K562 (cell line): Measurements from ENCODE around the gene LAIR2. TPM values are rescaled to one million over a fixed set of nuclear protein-coding genes. Genes with fewer than 3 reads are reported as not detected.

Experiments
- ATAC-seq: fragments of 200-7000 bp; cut with Tn5 transposase; 3 replicates; pipeline ENCODE4 v1.9.1; 2020; ENCODE audit warnings: moderate library complexity
- BruUV-seq: library from RNA; stranded (reverse); fragments of 400-500 nt; replicated peaks from 2 replicates; lab custom pipeline; 2021; lab: Mats Ljungman, UMichigan
- CTCF ChIA-PET: fragments of 300-600 bp; formaldehyde crosslinking; extraction: SDS; loops from one replicate; lab custom pipeline; 2021; ENCODE audit warnings: low intra/inter-chr PET ratio; lab: Yijun Ruan, JAX
- POLR2A ChIA-PET: fragments of 300-600, 350-650 bp; sonication (Branson Sonifier 250); formaldehyde crosslinking; extraction: SDS; loops from one replicate; lab custom pipeline; 2021; ENCODE audit warnings: antibody characterized with exemption, inconsistent platforms; lab: Yijun Ruan, JAX
- DNase-seq, 4 experiments: peaks; one replicate each; pipeline versions ENCODE4 v3.0.0 to v3.0.0-alpha.2; 2011 to 2018; ENCODE audit warnings: low spot score in 3 of 4, mixed read lengths in 3 of 4; ENCODE audit errors: extremely low read depth in 1 of 4
- FAIRE-seq: peaks from 2 replicates; lab custom pipeline; 2011; peaks lifted over from hg19 to GRCh38; lab: Jason Lieb, UNC
- H2AFZ ChIP-seq: 2 replicates; pipeline ENCODE4 v1.6.0; 2011; ENCODE audit warnings: low read depth, low read length, control low read depth, inconsistent platforms
- H3K27ac ChIP-seq: fragments of 200-600 bp; 3 replicates; pipeline ENCODE4 v1.8.0; 2011; ENCODE audit warnings: low read depth, mild to moderate bottlenecking, control low read depth, inconsistent platforms, low read length, moderate library complexity, mixed read lengths; ENCODE audit errors: extremely low read depth
- H3K27me3 ChIP-seq, 2 experiments: fragments of 300-600 bp in 1 of 2; 2 replicates in 1 of 2; 3 replicates in 1 of 2; pipeline versions ENCODE4 v1.6.0 to v1.8.0; 2011; ENCODE audit warnings: inconsistent platforms in 2 of 2, low read length in 2 of 2, mild to moderate bottlenecking in 1 of 2, mixed read lengths in 1 of 2, moderate library complexity in 1 of 2; ENCODE audit not compliant: control insufficient read depth in 2 of 2, insufficient read depth in 2 of 2
- H3K36me3 ChIP-seq: fragments of 300-600 bp; 3 replicates; pipeline ENCODE4 v1.8.0; 2011; ENCODE audit warnings: mild to moderate bottlenecking, low read length, inconsistent platforms; ENCODE audit not compliant: control insufficient read depth, insufficient read depth
- H3K4me1 ChIP-seq, 2 experiments: fragments of 200-600 bp in 1 of 2; replicated peaks in 1 of 2; 2 replicates in 1 of 2; 3 replicates in 1 of 2; pipeline versions ENCODE4 v1.5.1 to v1.8.0; 2011; ENCODE audit warnings: inconsistent platforms in 2 of 2, low read length in 2 of 2, mild to moderate bottlenecking in 1 of 2, mixed read lengths in 1 of 2, moderate library complexity in 1 of 2; ENCODE audit not compliant: control insufficient read depth in 2 of 2, insufficient read depth in 2 of 2
- H3K4me2 ChIP-seq: 2 replicates; pipeline ENCODE4 v1.6.1; 2011; ENCODE audit warnings: low read length, control low read depth, inconsistent platforms, mixed read lengths; ENCODE audit not compliant: insufficient read depth
- H3K4me3 ChIP-seq: fragments of 200-600 bp; sonication (generic), shearing (Covaris generic); 2 replicates; pipeline ENCODE4 v1.5.1; 2016; ENCODE audit warnings: control low read depth, inconsistent platforms
- H3K79me2 ChIP-seq: fragments of 200-600 bp; 3 replicates; pipeline ENCODE4 v1.8.0; 2011; ENCODE audit warnings: low read length, inconsistent platforms; ENCODE audit not compliant: control insufficient read depth, insufficient read depth
- H3K9ac ChIP-seq, 2 experiments: 2 replicates each; pipeline versions ENCODE4 v1.6.0 to v1.6.1; 2011; ENCODE audit warnings: low read depth in 2 of 2, low read length in 2 of 2, control low read depth in 1 of 2, inconsistent platforms in 1 of 2, mild to moderate bottlenecking in 1 of 2, mixed read lengths in 1 of 2; ENCODE audit not compliant: insufficient read depth in 1 of 2
- H3K9me1 ChIP-seq: one replicate; pipeline ENCODE4 v1.6.0; 2011; ENCODE audit warnings: inconsistent platforms, mild to moderate bottlenecking, low read length, moderate library complexity; ENCODE audit not compliant: control insufficient read depth, insufficient read depth
- H3K9me3 ChIP-seq: replicated peaks from 2 replicates; pipeline ENCODE4 v1.5.1; 2011; ENCODE audit warnings: low read depth, low read length, inconsistent platforms; ENCODE audit not compliant: control insufficient read depth, insufficient read depth
- H4K20me1 ChIP-seq: replicated peaks from 2 replicates; pipeline ENCODE4 v1.6.1; 2011; ENCODE audit warnings: low read length, inconsistent platforms, mixed read lengths; ENCODE audit not compliant: control insufficient read depth, insufficient read depth
- CBFA2T3 ChIP-seq: fragments of 450-650 bp; IDR thresholded peaks from 2 replicates; pipeline ENCODE4 v1.6.1; 2017
- EHMT2 ChIP-seq: fragments of 450-650 bp; IDR thresholded peaks from 2 replicates; pipeline ENCODE4 v1.6.1; 2018; ENCODE audit warnings: antibody characterized with exemption
- HDAC8 ChIP-seq: fragments of 450-650 bp; IDR thresholded peaks from 2 replicates; pipeline ENCODE4 v1.6.1; 2016; ENCODE audit warnings: mild to moderate bottlenecking, missing genetic modification characterization, moderate library complexity, missing compliant biosample characterization
- PCBP2 ChIP-seq: fragments of 200-400 bp; formaldehyde crosslinking; IDR thresholded peaks from 2 replicates; pipeline ENCODE4 v1.6.1; 2018; ENCODE audit warnings: low read length, low read depth, mild to moderate bottlenecking, moderate library complexity; ENCODE audit not compliant: poor library complexity, severe bottlenecking
- RBM15 ChIP-seq: fragments of 200-400 bp; formaldehyde crosslinking; IDR thresholded peaks from 2 replicates; pipeline ENCODE4 v1.6.1; 2018; ENCODE audit warnings: mild to moderate bottlenecking, low read length, moderate library complexity; ENCODE audit not compliant: insufficient read depth
- SUPT5H ChIP-seq: fragments of 450-650 bp; IDR thresholded peaks from 2 replicates; pipeline ENCODE4 v1.6.1; 2016
- WGBS: fragments of 100-300 bp; shearing (Covaris generic); methylation state at CpG from one replicate; pipeline ENCODE4 v1.1.6; 2016; ENCODE audit warnings: low coverage, mixed read lengths; ENCODE audit not compliant: insufficient coverage; ENCODE audit errors: missing lambda C conversion rate; 5-methylcytosine and 5-hydroxymethylcytosine counted together
- in situ Hi-C: fragments of 300-500 bp; cut with MboI; formaldehyde crosslinking; loops from 4 replicates; pipeline ENCODE4 v1.15.0; 2018; ENCODE audit warnings: inconsistent platforms, mixed read lengths
- intact Hi-C: fragments of 100-400 bp; cut with micrococcal nuclease; formaldehyde crosslinking; loops from 2 replicates; pipeline ENCODE4 v1.14.2; 2022
- polyA plus RNA-seq, 8 experiments: library from polyadenylated mRNA; depleted of rRNA in 4 of 8; stranded (reverse) in 5 of 8; unstranded in 3 of 8; fragments of >200 nt; fragmentation: Nextera tagmentation in 2 of 8; fragmentation: Illumina TruSeq in 1 of 8; extraction: Ambion mirVana in 2 of 8; extraction: Trizol in 1 of 8; gene quantifications; 2 replicates each; pipeline versions ENCODE4 v1.2.1 to v1.2.3, GENCODE V29; 2011 to 2014; ENCODE audit warnings: inconsistent platforms in 1 of 8, missing spikeins in 1 of 8
- total RNA-seq, 7 experiments: library from RNA; depleted of rRNA in 6 of 7; stranded (reverse); fragments of >200 nt in 6 of 7; fragmentation: Illumina TruSeq in 2 of 7; extraction: Trizol in 2 of 7; gene quantifications; 2 replicates each; pipeline versions ENCODE4 v1.2.1 to v1.2.3, GENCODE V29; 2011 to 2021; ENCODE audit warnings: low replicate concordance in 1 of 7
- TF ChIP-seq, protein P1 (sequence below): sonication (generic); formaldehyde crosslinking; IDR thresholded peaks from 2 replicates; pipeline ENCODE4 v1.9.0; 2022; ENCODE audit warnings: mild to moderate bottlenecking, missing genetic modification reagents
- TF ChIP-seq, protein P2 (sequence below): sonication (generic); formaldehyde crosslinking; IDR thresholded peaks from 2 replicates; pipeline ENCODE4 v1.8.0; 2023; ENCODE audit warnings: mild to moderate bottlenecking, missing genetic modification reagents
- TF ChIP-seq, protein P3 (sequence below): fragments of 250-450 bp; sonication (Bioruptor Pico); IDR thresholded peaks from 2 replicates; pipeline ENCODE4 v1.5.0; 2021; ENCODE audit warnings: mild to moderate bottlenecking, borderline replicate concordance

Gene LAIR2
- total and polyA plus RNA-seq, 9 of the 15 experiments (the other 6 are each of a cell fraction or from before 2014, with no cell fraction given) = not detected

DNA sequence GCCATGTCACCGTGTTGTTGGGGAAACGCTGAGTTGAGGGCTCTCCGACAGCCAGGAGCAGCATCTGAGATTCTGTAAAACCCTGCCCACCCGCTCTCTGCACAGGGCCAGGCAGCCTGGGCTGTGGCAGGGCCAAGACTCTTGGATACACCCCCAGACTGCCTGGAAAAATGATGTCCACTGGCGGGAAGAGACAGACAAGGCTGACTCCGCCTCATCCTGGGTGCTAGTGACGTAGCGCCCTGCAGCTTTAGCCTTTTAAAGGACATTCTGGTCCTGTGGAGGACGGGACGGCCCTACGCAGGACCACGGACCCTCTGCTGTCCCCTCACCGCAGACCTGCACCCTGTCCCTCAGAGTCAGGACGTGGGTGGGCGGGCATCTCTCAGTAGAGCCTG lies 50.3 kb downstream of the LAIR2 start:
- Histone ChIP-seq H3K4me2 (no peak overlapping the region), H3K4me3 (no peak overlapping the region), H2AFZ (no peak overlapping the region), H3K9me1 (no peaks in the 10 kb centered on the region), H3K27me3 (peaks cover 36 to 66% of the 10 kb centered on the region in 2 experiments), H3K4me1 (peaks cover 0 to 5% of the 10 kb centered on the region in 2 experiments; a peak in 2 of 5 replicates), H3K36me3 (no peaks in the 10 kb centered on the region), H3K9me3 (no peaks in the 10 kb centered on the region), H3K27ac (no peak overlapping the region), H4K20me1 (no peaks in the 10 kb centered on the region), H3K79me2 (no peaks in the 10 kb centered on the region), H3K9ac (no peak overlapping the region)
- BruUV-seq = no TSS peak
- in situ Hi-C loops (no loop called here), intact Hi-C loops (no loop called here)
- DNase-seq (no peak), FAIRE-seq (no peak), ATAC-seq (no peak)
- no peak for TF ChIP-seq EHMT2
- TF ChIP-seq, protein P1, sequence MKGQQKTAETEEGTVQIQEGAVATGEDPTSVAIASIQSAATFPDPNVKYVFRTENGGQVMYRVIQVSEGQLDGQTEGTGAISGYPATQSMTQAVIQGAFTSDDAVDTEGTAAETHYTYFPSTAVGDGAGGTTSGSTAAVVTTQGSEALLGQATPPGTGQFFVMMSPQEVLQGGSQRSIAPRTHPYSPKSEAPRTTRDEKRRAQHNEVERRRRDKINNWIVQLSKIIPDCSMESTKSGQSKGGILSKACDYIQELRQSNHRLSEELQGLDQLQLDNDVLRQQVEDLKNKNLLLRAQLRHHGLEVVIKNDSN = 0 out of 2 replicates have a peak, but pooled peaks have one; percentile 29
- 3% methylated on average over 15 of the region's 15 CpGs for WGBS
- CTCF ChIA-PET = no interaction called here
- POLR2A ChIA-PET = no interaction called here

DNA sequence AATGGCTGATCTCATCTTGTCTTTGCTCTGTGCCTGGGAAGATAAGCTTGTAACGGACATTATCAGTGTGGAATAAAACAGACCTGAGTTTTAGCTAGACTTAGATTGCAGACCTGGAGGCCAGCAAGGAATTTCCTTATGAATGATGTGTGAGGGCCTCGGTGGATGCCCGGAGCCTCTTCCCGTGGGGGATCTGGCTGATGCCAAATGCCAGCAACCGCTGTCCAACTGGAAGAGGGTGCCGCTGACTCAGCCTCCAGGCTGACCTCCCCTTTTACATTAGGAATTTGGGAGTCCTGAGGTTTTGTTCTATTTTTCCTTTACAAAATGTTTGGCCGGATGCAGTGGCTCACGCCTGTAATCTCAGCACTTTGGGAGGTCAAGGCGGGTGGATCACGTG lies 51.4 kb downstream of the LAIR2 start:
- ATAC-seq (no peak), FAIRE-seq (no peak)

More for the DNA sequence above, 51.4 kb downstream of the LAIR2 start:
- peaks cover 40 to 69% of the 10 kb centered on the region in 2 experiments for H3K27me3 ChIP-seq
- no peak overlapping the region for H3K9ac ChIP-seq
- H2AFZ ChIP-seq = no peak overlapping the region
- intact Hi-C loops (no loop called here), in situ Hi-C loops (no loop called here)
- DNase-seq = no peak
- no peaks in the 10 kb centered on the region for H3K9me3 ChIP-seq
- no peak overlapping the region for H3K4me3 ChIP-seq
- H3K27ac ChIP-seq = no peak overlapping the region
- H4K20me1 ChIP-seq = no peaks in the 10 kb centered on the region
- no peaks in the 10 kb centered on the region for H3K79me2 ChIP-seq
- no TSS peak for BruUV-seq
- H3K4me2 ChIP-seq = no peak overlapping the region
- H3K36me3 ChIP-seq = no peaks in the 10 kb centered on the region
- TF ChIP-seq CBFA2T3 (0 out of 2 replicates have a peak, but pooled peaks have one; percentile 22), PCBP2 (no peak), SUPT5H (no peak), RBM15 (no peak), HDAC8 (tag) (no peak)
- TF ChIP-seq, protein P2, sequence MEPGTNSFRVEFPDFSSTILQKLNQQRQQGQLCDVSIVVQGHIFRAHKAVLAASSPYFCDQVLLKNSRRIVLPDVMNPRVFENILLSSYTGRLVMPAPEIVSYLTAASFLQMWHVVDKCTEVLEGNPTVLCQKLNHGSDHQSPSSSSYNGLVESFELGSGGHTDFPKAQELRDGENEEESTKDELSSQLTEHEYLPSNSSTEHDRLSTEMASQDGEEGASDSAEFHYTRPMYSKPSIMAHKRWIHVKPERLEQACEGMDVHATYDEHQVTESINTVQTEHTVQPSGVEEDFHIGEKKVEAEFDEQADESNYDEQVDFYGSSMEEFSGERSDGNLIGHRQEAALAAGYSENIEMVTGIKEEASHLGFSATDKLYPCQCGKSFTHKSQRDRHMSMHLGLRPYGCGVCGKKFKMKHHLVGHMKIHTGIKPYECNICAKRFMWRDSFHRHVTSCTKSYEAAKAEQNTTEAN (CRISPR knock-in tag) = no peak
- TF ChIP-seq, protein P3, sequence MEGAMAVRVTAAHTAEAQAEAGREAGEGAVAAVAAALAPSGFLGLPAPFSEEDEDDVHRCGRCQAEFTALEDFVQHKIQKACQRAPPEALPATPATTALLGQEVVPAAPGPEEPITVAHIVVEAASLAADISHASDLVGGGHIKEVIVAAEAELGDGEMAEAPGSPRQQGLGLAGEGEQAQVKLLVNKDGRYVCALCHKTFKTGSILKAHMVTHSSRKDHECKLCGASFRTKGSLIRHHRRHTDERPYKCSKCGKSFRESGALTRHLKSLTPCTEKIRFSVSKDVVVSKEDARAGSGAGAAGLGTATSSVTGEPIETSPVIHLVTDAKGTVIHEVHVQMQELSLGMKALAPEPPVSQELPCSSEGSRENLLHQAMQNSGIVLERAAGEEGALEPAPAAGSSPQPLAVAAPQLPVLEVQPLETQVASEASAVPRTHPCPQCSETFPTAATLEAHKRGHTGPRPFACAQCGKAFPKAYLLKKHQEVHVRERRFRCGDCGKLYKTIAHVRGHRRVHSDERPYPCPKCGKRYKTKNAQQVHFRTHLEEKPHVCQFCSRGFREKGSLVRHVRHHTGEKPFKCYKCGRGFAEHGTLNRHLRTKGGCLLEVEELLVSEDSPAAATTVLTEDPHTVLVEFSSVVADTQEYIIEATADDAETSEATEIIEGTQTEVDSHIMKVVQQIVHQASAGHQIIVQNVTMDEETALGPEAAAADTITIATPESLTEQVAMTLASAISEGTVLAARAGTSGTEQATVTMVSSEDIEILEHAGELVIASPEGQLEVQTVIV (CRISPR knock-in tag) = no peak
- TF ChIP-seq, protein P1 = no peak
- ChIA-PET CTCF (no interaction called here), POLR2A (no interaction called here)
- peaks cover 0 to 5% of the 10 kb centered on the region in 2 experiments; a peak in 2 of 5 replicates for H3K4me1 ChIP-seq
- H3K9me1 ChIP-seq = no peaks in the 10 kb centered on the region
- WGBS = 1% methylated on average over 10 of the region's 10 CpGs
